ENCODE results near the gene MPPED2.

GRCh38 chr11:30412509-30412908 lies 173.6 kb downstream of the MPPED2 start:
- no peak for TF ChIP-seq CTCF (IDR thresholded peaks at IDR 0.05; ENCODE audit: borderline replicate concordance, extremely low read depth, low read length, poor library complexity, severe bottlenecking)
- no peak for TF ChIP-seq EZH2 (IDR thresholded peaks at IDR 0.05; ENCODE audit: borderline replicate concordance, low read depth, low read length, severe bottlenecking)

All from DND-41 (cell line).